ENCODE results near the gene FNDC5. TPM values are rescaled to one million over a fixed set of nuclear protein-coding genes. Genes with fewer than 3 reads are reported as not detected.

Gene FNDC5
- total RNA-seq, 1 experiment from 2014 or later = 2.6 TPM

DNA sequence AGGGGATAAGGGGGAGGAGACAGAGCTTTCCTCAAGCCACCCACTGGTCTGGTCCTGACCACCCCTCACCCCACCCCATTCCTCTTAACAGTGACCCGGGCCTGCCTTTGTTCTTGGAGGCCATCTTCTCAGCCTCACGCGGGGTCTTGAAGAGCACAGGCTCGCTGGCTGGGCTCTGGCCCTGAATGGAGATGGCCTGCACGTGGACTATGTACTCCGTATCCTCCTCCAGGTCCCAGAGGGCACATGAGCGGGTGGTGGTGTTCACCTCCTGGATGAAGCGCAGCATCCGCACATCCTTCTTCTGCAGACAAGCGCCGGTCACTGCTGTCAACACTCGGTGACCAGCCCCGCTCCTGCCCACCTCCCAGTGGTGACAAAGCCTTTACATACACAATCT lies 2.6 kb downstream of the FNDC5 start:
- ChIA-PET CTCF (no interaction called here), POLR2A (no interaction called here)
- no peak for DNase-seq (ENCODE audit: low read depth, low spot score)
- no peaks in the 10 kb centered on the region for H3K36me3 ChIP-seq (ENCODE audit: control insufficient read depth, insufficient read depth, low read length)
- no peaks in the 10 kb centered on the region for H3K27me3 ChIP-seq (ENCODE audit: control insufficient read depth, insufficient read depth, low read length)
- intact Hi-C loops (cut with micrococcal nuclease; ENCODE audit: unreplicated experiment) = no loop called here
- no peaks in the 10 kb centered on the region for H3K9me3 ChIP-seq (ENCODE audit: control insufficient read depth, insufficient read depth, low read depth, low read length)
- TF ChIP-seq TCF7L2 (IDR thresholded peaks at IDR 0.05; ENCODE audit: low read depth, low read length) = no peak
- TF ChIP-seq SIN3A (IDR thresholded peaks at IDR 0.05; ENCODE audit: borderline replicate concordance, insufficient read depth, low read depth, low read length) = no peak
- TF ChIP-seq, protein P1, sequence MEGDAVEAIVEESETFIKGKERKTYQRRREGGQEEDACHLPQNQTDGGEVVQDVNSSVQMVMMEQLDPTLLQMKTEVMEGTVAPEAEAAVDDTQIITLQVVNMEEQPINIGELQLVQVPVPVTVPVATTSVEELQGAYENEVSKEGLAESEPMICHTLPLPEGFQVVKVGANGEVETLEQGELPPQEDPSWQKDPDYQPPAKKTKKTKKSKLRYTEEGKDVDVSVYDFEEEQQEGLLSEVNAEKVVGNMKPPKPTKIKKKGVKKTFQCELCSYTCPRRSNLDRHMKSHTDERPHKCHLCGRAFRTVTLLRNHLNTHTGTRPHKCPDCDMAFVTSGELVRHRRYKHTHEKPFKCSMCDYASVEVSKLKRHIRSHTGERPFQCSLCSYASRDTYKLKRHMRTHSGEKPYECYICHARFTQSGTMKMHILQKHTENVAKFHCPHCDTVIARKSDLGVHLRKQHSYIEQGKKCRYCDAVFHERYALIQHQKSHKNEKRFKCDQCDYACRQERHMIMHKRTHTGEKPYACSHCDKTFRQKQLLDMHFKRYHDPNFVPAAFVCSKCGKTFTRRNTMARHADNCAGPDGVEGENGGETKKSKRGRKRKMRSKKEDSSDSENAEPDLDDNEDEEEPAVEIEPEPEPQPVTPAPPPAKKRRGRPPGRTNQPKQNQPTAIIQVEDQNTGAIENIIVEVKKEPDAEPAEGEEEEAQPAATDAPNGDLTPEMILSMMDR (IDR thresholded peaks at IDR 0.05) = no peak
- TF ChIP-seq, protein P2, sequence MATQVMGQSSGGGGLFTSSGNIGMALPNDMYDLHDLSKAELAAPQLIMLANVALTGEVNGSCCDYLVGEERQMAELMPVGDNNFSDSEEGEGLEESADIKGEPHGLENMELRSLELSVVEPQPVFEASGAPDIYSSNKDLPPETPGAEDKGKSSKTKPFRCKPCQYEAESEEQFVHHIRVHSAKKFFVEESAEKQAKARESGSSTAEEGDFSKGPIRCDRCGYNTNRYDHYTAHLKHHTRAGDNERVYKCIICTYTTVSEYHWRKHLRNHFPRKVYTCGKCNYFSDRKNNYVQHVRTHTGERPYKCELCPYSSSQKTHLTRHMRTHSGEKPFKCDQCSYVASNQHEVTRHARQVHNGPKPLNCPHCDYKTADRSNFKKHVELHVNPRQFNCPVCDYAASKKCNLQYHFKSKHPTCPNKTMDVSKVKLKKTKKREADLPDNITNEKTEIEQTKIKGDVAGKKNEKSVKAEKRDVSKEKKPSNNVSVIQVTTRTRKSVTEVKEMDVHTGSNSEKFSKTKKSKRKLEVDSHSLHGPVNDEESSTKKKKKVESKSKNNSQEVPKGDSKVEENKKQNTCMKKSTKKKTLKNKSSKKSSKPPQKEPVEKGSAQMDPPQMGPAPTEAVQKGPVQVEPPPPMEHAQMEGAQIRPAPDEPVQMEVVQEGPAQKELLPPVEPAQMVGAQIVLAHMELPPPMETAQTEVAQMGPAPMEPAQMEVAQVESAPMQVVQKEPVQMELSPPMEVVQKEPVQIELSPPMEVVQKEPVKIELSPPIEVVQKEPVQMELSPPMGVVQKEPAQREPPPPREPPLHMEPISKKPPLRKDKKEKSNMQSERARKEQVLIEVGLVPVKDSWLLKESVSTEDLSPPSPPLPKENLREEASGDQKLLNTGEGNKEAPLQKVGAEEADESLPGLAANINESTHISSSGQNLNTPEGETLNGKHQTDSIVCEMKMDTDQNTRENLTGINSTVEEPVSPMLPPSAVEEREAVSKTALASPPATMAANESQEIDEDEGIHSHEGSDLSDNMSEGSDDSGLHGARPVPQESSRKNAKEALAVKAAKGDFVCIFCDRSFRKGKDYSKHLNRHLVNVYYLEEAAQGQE (IDR thresholded peaks at IDR 0.05; ENCODE audit: insufficient read depth in 1 of 2, low read depth in 2 of 2, low read length in 1 of 2) = no peak
- TF ChIP-seq POLR2AphosphoS5 (IDR thresholded peaks at IDR 0.05; ENCODE audit: low read depth, low read length) = no peak
- in situ Hi-C loops (cut with HindIII; ENCODE audit: low pct_unique_long_range_greater_than_20kb, low sequenced_read_pairs) = no loop called here
- no peak overlapping the region for H3K27ac ChIP-seq (ENCODE audit: low read length)
- H3K4me1 ChIP-seq (ENCODE audit: control insufficient read depth, insufficient read depth, low read length) = peaks cover 11% of the 10 kb centered on the region
- no peak for ATAC-seq
- no TSS peak for BruUV-seq (replicated peaks)
- no peak overlapping the region for H3K4me3 ChIP-seq (ENCODE audit: low read depth in 2 of 2, low read length in 2 of 2)

DNA sequence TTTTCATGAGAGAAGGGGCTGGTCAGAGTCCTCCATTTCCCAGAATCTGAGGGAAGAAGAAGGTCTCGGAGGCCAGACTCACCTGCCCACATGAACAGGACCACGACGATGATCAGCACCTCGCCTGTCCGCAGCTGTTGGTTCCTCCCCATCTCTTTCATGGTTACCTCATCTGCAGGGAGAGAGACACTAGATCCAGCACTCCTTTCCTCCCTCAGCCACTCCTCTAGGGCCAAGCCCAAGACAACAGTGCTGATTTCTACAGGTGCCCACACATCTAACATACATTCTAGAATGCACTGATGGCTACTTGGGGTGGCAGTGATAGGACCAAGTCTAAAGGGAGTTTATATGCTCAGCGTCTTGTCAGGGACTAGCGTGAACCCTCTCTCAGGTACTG lies 3.0 kb downstream of the FNDC5 start:
- Histone ChIP-seq H3K4me1 (ENCODE audit: control insufficient read depth, insufficient read depth, low read length) (peaks cover 11% of the 10 kb centered on the region), H3K27me3 (ENCODE audit: control insufficient read depth, insufficient read depth, low read length) (no peaks in the 10 kb centered on the region), H3K27ac (ENCODE audit: low read length) (no peak overlapping the region), H3K4me3 (ENCODE audit: low read depth in 2 of 2, low read length in 2 of 2) (no peak overlapping the region), H3K9me3 (ENCODE audit: control insufficient read depth, insufficient read depth, low read depth, low read length) (no peaks in the 10 kb centered on the region), H3K36me3 (ENCODE audit: control insufficient read depth, insufficient read depth, low read length) (peaks cover 2% of the 10 kb centered on the region; the same call in 1 of the 2 replicates)
- intact Hi-C loops (cut with micrococcal nuclease; ENCODE audit: unreplicated experiment) = no loop called here
- ChIA-PET POLR2A (no interaction called here), CTCF (no interaction called here)
- DNase-seq (ENCODE audit: low read depth, low spot score) = no peak
- in situ Hi-C loops (cut with HindIII; ENCODE audit: low pct_unique_long_range_greater_than_20kb, low sequenced_read_pairs) = no loop called here
- no TSS peak for BruUV-seq (replicated peaks)
- no peak for ATAC-seq
- TF ChIP-seq POLR2AphosphoS5 (IDR thresholded peaks at IDR 0.05; ENCODE audit: low read depth, low read length) (no peak), TCF7L2 (IDR thresholded peaks at IDR 0.05; ENCODE audit: low read depth, low read length) (no peak), SIN3A (IDR thresholded peaks at IDR 0.05; ENCODE audit: borderline replicate concordance, insufficient read depth, low read depth, low read length) (no peak)
- TF ChIP-seq, protein P2 (IDR thresholded peaks at IDR 0.05; ENCODE audit: insufficient read depth in 1 of 2, low read depth in 2 of 2, low read length in 1 of 2) = no peak
- TF ChIP-seq, protein P1 (IDR thresholded peaks at IDR 0.05) = no peak

Data from Panc1 (cell line).